NB4 (cell line): ENCODE data around the gene DPH6.

Experiments
- POLR2A ChIP-seq: IDR thresholded peaks from 2 replicates; pipeline ENCODE4 v1.6.1; 2011; ENCODE audit warnings: mild to moderate bottlenecking; ENCODE audit not compliant: insufficient read length; ENCODE audit errors: extremely low read depth
- TF ChIP-seq, protein P1 (sequence below): IDR thresholded peaks from one replicate; pipeline ENCODE4 v1.5.1; 2012; ENCODE audit warnings: low read depth, low read length

DNA sequence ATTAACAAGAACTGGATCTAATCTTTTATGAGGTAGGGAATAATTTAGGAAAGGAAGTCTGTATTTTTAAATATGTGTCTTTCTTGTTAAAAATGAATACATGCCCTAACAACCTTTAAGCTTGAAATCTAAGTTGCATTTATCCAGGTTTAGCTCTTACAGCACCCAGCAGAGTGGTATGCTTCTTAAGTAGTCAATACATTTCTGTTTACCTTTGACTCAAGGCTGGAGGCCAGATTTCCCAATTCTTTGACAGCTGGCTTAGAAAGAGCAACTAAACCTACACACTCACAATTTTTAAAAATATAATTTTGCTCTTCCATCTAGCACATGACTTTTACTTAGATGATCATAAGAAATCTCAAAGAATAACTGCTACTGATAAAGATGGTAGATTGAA is 148.9 kb downstream of the DPH6 start:
- no peak for TF ChIP-seq POLR2A
- TF ChIP-seq, protein P1, sequence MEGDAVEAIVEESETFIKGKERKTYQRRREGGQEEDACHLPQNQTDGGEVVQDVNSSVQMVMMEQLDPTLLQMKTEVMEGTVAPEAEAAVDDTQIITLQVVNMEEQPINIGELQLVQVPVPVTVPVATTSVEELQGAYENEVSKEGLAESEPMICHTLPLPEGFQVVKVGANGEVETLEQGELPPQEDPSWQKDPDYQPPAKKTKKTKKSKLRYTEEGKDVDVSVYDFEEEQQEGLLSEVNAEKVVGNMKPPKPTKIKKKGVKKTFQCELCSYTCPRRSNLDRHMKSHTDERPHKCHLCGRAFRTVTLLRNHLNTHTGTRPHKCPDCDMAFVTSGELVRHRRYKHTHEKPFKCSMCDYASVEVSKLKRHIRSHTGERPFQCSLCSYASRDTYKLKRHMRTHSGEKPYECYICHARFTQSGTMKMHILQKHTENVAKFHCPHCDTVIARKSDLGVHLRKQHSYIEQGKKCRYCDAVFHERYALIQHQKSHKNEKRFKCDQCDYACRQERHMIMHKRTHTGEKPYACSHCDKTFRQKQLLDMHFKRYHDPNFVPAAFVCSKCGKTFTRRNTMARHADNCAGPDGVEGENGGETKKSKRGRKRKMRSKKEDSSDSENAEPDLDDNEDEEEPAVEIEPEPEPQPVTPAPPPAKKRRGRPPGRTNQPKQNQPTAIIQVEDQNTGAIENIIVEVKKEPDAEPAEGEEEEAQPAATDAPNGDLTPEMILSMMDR = no peak
